ENCODE results near the gene RPS8.
"Not testable (repeated sequence)": the region's sequence is repeated elsewhere in the genome, so short reads cannot be mapped to it uniquely, and the experiment has no call there.

Gene RPS8

DNA sequence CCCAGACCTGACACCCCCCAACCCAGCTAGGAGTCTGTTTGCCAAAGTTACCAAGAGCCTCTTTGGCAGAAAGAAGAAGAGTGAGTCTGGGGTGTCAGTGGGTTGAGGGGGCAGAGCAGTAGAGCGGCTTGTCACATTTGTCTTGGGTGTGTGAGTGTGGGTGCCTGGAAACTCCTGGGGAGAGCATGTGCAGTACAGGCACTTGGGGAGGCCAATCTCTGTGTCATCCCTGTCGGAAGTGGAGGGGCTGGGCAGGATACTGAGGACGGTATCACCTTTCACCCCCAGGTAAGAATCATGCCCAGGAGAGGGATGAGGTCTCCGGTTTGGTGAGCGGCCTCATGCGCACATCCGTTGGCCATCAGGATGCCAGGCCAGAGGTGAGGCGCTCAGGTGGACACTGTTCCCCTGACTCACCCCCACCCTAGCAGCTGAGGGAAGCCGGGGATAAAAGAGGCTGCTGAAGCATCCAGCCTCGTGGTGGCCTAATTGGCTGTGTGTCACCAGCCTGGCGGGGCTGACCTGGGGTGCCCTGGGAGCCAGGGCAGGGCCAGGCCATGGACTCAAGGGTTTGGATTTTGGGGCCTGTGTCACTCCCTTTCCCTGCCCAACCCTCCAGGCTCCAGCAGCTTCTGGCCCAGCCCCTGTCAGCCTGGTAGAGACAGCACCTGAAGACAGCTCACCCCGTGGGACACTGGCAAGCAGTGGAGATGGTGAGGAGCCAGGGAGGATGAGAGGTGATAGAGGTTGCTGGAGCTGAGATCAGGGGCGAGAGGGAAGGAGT lies 28.2 kb downstream of the RPS8 start:
- DNase-seq, result no peak

DNA sequence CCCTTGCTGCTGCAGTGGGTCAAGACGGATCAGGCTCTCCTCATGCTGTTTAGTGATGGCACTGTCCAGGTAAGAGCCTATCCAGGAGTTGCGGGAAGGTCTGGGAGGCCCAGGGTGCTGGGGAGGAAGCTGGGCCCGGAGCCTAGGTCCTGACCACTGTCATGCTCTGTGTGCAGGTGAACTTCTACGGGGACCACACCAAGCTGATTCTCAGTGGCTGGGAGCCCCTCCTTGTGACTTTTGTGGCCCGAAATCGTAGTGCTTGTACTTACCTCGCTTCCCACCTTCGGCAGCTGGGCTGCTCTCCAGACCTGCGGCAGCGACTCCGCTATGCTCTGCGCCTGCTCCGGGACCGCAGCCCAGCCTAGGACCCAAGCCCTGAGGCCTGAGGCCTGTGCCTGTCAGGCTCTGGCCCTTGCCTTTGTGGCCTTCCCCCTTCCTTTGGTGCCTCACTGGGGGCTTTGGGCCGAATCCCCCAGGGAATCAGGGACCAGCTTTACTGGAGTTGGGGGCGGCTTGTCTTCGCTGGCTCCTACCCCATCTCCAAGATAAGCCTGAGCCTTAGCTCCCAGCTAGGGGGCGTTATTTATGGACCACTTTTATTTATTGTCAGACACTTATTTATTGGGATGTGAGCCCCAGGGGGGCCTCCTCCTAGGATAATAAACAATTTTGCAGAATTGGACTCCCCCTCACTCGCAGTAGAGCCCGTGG lies 30.1 kb downstream of the RPS8 start:
- DNase-seq, result no peak

DNA sequence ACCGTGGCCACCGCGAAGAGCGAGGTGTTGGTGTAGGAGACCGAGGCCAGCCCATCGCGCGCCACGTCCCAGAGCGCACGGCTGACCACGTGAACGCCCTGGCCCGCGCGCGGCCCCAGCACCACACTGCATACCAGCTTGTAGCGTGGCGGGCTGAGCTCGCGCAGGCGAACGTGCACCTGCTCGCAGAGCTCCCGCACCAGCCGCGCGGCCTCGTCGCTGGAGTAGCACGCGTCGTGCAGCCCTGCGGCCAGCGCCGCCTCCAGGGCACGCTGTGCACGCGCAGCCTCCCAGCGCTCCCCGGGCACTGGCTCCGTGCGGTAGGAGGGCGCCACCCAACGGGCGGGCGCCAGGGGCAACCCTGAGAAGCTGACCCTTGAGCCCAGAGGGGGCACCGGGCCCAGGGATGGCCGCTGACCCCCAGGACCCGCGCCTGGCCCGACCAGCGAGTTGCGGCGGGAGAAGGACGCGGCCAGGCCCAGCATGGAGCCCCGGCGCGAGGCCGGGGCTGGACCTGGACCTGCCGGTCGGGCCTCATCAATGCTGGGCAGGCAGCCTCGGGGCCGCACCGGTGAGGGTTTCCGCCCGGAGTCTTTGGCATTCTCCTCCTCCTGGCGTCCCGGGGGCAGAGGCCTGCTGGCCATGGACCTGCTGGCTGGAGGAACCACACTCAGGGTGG lies 30.8 kb downstream of the RPS8 start:
- DNase-seq, result no peak

DNA sequence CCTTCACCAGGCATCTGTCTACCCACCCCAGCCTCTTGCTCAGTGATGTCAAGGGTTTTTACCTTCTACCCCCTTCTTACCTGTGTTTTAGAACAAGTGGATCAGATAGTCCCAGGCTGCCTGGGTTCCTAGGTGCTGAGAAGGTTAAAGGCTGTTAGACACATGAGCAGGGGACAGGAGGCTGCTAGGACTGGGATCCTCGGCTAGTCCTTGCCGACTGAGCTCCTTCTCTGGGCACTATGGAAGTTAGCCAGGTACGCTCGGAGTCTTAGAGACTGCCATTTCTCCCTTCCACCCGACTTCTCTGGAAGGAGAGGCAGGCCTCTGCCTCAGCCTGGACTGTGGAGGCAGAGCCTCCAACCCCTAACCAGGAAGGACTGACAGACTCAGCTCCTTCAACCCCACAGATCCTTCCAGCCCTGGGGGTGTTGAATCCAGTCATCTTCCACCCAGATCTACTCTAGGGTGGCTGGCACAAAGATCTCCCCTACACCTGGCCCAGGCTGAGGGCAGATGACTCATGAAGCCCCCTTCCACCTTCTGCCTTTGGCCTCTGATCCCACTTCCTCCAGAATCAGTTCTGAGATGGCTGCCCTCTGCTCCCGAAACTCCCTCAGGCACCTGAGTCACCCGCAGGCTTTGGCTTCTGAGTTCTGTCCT lies 31.5 kb downstream of the RPS8 start, which contains the start of gene DYNLT4:
Gene DYNLT4 (minus strand): TSS at position 648 of the 660 bp plus-strand sequence. CDS start 683 bp downstream, outside the sequence.
- no peak for DNase-seq

DNA sequence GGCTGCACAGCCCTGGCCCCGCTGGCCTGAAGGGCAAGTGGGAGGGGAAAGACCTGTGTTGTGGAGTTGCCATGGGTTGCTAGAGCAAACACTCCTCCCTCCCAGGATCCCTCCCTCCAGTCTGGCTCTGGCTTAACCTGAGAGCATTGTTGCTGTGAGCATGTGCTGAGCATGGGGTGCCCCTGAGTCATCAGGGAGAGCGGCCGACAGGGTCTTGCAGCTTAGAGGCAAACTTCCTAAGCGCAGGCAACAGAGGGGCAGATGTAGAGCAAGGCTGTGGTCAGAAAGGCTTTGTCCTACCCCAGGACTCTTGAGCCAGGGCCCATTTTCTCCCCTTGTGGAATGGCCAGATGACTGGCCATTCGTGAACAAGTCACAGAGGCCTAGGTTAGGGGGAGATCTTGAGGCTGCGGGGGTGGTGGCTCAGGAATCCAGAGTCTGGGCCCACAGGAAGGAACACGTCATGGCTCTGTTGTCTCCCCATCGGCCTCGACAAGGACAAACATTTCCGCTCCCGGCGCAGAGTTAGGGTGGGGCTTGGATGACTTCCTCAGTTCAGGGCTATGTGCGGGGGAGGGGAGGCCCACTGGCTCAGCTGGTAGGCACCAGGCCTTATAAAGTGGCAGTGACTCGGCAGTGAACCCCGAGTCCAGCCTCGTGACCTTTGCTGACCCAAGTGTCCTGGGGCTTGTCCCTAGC lies 32.2 kb downstream of the RPS8 start:
- DNase-seq, result peak; percentile 87

DNA sequence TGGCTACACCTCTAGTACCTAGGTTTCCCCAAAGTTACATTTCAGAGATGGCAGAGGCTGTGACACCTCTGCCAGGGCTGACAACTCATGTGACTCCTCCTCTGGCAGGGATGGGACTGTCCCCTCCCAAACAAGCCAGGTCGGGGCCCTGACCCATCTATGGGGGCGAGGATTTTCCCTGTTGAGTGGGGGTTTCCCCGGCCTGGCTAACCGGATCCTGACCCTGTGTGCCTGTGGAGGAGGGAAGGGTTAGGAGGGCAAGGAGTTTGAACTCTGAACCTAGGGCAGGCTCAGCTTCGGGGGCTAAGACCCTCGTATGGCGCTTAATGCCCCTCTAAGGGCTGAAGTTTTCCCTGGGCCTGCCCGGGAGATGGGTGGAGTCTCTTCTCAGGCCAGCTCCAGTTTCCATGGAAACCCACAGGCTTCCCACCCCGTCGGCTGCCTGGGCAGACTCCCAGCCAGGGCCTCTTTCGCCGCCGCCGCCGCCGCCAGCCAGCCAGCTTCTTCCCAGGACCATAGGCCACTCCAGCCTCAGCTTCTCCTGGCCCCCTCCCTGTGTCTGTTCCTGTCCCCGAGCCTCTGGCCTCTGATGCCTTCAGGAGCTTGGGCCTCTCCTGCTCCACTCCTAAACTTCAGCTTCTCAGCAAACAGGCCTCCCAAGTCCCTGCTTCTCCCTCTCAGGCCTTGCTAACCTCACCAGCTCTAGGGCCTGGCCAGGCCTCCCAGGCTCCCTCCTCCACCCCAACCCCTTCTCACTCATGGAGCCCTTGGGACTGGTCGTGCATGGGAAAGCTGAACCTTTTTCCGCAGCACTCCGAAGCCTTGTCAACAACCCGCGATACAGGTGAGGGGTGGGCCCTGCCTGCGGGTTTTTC lies 33.0 kb downstream of the RPS8 start, which contains the start of gene BTBD19:
Gene BTBD19 (plus strand): TSS at position 461 of the 875 bp plus-strand sequence. CDS start 298 bp downstream, at position 759.
- peak; percentile 68 for DNase-seq

DNA sequence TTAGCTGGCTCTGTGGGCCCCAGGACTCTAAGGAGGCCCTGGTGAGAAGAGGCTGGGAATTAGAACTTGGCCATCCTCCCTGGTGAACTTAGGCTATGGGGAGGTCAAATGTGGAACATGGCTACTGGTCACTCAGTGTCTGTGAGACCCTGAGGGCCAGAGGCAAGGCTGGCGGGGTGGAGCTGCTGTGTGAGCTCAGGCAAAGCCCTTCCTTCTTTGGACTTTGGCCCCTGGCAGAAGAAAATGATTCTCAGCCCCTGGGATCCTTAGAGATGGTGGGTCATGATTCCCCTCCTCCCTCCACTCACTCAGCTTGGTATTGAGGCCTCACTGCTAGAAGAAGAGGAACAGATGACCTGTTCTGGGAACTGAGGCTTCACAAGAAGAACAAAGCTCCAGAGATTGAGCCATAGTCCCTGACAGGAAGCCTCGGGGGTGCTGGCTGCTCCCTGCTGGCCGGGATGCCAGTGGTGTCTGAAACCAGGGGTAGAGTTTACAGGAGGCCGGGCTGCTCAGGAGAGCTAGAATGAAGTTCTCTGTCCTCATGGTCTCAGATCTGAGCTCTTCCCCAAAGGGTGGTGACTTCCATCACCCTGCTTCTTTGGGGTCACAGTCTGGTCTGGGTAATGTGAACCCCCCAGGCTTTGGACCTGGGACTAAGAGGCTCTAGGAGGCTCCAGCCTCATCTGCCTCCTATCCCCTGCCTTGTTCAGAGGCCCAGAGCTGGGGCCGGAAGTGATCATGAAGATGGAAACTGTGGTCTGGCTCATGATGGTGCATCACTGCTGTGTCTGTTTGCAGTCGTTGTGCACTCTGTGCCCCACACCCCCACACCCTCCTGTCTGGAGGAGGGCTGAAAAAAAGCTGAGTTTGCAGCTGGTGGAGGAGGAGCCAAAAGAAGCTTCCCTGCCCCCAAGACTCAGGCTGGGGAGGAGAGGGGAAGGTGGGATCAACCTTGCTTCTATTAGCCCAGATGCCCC lies 33.9 kb downstream of the RPS8 start:
- peak; percentile 84 for DNase-seq

DNA sequence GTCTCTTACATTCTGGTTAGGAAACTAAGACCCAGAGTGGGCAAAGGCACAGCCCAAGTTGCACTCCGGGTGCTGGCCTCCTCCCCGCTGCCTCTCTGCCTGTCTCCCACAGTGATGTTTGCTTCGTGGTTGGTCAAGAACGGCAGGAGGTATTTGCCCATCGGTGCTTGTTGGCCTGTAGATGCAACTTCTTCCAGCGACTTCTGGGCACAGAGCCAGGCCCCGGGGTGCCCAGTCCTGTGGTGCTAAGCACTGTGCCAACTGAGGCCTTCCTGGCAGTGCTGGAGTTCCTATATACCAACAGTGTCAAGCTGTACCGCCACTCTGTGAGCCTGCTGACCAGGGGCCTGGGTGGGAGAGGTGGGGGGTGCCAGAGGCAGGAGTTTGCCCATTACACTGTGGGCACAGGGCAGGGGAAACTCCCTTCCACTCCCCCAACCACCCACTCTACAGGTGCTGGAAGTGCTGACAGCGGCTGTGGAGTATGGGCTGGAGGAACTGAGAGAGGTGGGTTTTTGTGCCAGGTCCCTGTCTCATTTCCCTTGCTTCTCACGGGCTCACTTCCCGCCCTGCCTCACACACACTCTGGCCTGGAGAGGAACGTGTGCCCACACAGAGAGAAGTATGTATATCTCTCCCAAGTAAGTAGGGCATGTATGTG lies 34.9 kb downstream of the RPS8 start:
- no peak for DNase-seq

DNA sequence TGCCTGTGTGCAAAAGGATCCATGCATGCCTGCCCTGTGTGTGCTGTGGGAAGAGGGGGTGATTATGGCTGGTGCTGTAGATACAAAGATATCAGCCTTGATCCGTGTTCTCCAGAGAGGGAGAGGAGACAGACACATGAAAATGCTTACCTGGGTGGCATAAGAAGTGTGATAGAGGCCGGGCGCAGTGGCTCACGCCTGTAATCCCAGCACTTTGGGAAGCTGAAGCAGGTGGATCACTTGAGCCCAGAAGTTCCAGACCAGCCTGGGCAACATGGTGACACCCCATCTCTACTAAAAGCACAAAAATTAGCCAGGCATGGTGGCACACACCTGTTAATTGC lies 35.4 kb downstream of the RPS8 start:
- not testable (repeated sequence) for DNase-seq

DNA sequence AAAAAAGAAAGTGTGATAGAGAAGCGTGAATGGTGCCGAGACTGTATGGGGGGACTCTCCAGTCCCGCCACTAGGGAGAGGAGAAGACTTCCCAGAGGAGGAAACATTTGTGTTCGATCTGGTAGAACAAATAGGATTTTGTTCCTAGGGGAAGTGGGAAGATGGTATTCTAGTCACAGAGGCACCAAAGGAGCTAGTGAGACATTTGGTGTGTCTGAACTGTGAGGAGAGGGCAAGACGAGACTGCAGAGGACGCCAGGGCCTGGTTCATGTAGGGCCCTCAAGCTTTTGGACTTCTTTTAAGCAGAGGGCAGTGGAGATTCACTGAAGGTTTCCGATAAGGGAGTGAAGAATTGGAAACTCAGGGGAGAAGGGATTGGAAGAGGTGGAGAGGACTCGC lies 35.9 kb downstream of the RPS8 start:
- DNase-seq, result no peak

DNA sequence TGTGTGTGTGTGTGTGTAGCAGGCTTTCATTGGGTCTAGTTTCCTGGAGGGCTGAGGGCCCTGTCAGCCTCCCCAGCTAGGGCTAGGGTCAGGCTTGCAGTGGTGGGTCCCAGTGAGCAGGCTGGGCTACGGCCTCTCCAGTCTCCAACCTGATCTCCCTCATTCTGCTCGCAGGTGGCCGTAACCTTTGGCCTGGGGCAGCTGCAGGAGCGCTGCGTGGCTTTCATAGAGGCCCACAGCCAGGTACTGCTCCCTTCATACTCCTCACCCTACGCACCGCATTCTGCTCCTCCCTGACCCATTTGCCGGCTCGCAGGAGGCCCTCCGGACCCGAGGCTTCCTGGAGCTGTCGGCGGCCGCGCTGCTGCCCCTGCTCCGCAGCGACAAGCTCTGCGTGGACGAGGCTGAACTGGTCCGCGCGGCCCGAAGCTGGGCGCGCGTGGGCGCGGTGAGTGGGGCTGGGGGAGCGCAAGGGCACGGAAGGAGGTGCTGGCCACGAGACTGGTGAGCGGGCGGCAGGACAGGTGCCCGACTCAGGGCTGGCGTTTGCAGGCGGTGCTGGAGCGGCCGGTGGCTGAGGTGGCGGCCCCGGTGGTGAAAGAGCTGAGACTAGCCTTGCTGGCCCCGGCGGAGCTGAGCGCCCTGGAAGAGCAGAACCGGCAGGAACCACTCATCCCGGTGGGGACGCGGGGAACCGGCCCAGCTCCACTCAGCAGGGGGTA lies 37.6 kb downstream of the RPS8 start:
- DNase-seq, result no peak

DNA sequence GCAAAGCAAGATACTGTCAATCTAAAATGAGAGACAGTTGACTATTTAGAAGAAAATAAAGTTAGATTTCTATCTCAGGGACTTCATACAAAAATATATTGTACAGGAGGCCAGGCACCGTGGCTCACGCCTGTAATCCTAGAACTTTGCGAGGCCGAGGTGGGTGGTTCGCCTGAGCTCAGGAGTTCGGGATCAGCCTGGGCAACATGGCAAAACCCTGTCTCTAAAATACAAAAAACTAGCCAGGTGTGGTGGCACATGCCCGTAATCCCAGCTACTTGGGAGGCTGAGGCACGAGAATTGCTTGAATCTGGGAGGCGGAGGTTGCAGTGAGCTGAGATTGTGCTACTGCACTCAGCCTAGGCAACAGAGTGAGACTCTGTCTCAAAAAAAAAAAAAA lies 40.6 kb downstream of the RPS8 start:
- DNase-seq, result not testable (repeated sequence)

DNA sequence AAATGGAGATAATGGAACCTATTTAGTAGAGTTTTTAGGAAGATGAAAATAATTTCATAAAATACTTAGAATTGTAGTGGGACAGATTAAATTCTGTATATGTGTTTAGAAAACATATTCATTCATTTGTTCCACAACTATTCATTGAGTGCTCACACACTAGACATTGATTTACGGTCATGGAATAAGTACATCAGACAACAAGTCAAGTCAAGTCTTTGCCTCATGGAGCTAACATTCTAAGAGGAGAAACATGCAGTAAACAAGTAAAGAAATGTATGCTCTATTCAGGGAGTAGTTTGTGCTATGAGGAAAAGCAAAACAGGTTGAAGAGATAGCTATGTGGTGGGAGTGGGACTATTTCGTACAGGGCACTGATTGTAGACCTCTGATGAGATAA lies 42.0 kb downstream of the RPS8 start:
- no peak for DNase-seq

DNA sequence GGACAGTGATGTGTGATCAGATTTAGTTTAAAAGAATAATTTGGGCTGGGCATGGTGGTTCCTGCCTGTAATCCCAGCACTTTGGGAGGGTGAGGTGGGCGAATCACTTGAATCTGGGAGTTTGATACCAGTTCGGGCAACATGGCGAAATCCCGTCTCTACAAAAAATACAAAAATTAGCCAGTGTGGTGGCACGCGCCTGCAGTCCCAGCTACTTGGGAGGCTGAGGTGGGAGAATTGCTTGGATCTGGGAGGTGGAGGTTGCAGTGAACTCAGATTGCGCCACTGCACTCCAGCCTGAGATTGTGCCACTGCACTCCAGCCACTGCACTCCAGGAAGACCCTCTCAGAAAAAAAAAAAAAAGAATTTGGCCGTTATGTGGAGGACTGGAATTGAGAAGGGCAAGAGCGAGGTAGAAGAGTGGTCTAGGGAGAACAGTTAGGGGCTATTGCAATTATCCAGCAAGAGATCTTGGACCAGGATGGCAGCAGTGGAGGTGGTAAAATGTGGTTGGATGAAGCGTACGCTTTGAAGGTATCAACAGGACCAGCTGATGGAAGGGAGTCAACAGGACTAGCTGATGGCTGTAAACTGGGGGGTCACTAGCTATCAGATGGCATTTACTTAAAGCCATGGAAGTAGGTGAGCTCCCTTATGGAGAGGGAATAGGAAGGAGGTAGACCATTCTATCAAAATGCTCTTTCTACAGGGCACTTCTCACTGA lies 42.6 kb downstream of the RPS8 start:
- DNase-seq, result no peak

DNA sequence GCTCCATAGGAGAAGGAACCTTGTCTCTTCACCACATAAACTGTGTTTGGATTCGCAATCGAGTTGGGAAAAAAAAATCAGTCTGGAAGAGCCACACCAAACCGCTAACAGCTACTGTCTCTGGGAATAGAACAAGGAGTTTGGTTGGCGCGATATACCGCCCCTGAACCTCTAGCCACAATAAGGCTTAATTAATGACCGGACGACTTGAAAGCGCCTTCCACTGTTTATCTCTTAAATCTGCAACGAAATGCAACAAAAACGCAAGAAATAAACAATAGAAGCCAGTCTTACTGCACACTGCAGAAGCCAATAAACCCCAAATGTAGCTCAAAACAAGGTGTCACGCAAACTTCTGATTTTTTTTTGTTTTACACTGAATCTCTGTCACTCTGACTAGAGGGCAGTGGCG lies 43.9 kb downstream of the RPS8 start:
- no peak for DNase-seq

DNA sequence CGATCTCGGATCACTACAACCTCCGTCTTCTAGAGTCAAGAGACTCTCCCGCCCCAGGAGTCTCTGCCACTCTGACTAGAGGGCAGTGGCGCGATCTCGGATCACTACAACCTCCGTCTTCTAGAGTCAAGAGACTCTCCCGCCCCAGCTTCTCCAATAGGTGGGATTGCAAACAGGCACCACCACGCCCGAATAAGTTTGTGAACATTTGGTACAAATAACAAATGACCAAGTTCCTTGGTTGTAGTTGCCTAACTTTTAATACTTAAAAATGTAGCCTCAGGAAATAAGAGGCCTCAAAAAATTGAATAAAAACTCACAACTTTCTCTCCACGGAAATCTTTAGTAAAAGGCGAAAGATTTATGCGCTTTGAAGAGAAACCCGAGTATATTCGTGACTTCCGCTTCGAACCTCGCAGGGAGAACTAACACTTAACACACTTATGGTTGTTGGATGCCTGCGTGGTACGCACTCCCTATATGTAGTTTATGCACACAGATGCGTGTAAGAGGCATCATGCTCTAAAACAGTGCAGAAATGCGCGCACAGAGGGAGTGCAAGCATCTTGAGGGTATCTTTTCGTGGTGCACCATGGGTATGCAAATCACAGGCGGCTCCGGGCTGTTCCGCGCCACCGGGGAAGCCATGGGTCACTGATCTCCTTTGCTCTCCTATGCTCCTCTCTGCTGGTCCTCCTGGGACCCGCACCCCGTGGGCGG lies 44.4 kb downstream of the RPS8 start:
- peak; percentile 74 for DNase-seq

Data from activated CD8-positive, alpha-beta memory T cell treated with anti-CD3 and anti-CD28 coated beads, Interleukin-2, amount 50 U/mL, for 4 hours (primary cell).